GM12801 (cell line): Measurements from ENCODE around the gene NF2.

Experiments
- TF ChIP-seq, protein P1 (sequence below): IDR thresholded peaks from one replicate; pipeline ENCODE4 v1.5.1; 2011; ENCODE audit warnings: control low read depth; ENCODE audit not compliant: insufficient read length; ENCODE audit errors: extremely low read depth

Gene NF2

DNA sequence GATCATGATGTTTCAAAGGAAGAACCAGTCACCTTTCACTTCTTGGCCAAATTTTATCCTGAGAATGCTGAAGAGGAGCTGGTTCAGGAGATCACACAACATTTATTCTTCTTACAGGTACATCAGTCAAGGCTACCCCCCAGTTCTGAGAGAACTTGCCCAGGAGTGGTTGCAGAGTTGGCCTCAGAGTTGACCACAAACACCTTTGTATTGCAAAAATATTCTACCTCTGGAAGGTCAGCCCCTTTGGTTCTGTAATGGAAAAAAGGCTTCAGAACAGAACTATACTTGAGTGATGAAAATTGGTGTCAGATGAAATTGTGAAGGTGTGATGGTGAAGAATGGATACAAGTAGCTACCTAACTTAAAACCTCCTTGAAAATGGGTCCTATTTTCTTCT, 35.7 kb downstream of the NF2 start:
- TF ChIP-seq, protein P1, sequence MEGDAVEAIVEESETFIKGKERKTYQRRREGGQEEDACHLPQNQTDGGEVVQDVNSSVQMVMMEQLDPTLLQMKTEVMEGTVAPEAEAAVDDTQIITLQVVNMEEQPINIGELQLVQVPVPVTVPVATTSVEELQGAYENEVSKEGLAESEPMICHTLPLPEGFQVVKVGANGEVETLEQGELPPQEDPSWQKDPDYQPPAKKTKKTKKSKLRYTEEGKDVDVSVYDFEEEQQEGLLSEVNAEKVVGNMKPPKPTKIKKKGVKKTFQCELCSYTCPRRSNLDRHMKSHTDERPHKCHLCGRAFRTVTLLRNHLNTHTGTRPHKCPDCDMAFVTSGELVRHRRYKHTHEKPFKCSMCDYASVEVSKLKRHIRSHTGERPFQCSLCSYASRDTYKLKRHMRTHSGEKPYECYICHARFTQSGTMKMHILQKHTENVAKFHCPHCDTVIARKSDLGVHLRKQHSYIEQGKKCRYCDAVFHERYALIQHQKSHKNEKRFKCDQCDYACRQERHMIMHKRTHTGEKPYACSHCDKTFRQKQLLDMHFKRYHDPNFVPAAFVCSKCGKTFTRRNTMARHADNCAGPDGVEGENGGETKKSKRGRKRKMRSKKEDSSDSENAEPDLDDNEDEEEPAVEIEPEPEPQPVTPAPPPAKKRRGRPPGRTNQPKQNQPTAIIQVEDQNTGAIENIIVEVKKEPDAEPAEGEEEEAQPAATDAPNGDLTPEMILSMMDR: no peak

GRCh38 chr22:29641042-29641699, 37.7 kb downstream of the NF2 start:
- TF ChIP-seq, protein P1: no peak

DNA sequence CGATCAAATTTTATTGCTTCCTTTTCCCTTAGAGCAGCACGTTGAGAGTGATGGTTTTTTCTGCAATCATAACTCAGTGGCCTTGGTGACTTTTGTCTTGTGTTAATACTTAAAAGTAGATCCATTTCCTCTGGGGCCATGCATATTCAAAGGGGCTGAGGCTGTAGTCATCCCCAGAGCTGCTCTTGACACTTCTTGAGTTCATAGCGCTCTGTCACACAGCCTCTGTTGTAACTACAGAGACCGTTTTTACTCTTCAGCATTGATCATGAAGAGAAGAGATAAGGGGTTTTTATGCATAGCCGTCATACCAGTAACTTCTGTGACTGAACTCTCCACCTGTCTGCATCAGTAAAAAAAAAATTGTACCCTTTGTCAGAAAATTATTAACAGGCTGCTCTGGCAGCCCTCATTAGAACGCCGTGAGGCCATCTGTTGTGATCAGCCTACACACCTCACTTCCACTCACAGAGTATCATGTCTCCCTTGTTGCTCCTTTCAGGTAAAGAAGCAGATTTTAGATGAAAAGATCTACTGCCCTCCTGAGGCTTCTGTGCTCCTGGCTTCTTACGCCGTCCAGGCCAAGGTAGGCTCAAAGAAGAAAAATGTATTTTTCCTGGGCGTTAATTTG, 38.4 kb downstream of the NF2 start:
- TF ChIP-seq, protein P1: no peak

DNA sequence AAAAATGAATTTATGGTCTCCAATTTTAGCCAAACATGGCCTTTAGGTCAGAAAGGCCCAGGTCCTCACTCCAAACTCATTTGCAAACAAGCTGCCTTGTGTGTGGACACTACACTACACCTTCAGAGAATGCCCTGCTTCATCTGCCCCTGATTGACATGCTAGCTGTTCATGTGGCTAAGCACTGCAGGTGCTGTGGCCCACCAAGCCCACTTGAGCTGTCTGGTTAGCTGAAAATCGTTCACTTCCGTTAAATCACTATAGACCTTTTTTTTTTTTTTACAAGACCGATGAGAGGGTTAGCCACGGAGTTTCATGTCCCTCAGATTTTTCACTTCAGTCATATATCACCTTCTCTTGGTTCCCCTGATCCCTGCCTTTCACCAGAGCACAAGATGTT, 39.3 kb downstream of the NF2 start:
- TF ChIP-seq, protein P1: no peak

DNA sequence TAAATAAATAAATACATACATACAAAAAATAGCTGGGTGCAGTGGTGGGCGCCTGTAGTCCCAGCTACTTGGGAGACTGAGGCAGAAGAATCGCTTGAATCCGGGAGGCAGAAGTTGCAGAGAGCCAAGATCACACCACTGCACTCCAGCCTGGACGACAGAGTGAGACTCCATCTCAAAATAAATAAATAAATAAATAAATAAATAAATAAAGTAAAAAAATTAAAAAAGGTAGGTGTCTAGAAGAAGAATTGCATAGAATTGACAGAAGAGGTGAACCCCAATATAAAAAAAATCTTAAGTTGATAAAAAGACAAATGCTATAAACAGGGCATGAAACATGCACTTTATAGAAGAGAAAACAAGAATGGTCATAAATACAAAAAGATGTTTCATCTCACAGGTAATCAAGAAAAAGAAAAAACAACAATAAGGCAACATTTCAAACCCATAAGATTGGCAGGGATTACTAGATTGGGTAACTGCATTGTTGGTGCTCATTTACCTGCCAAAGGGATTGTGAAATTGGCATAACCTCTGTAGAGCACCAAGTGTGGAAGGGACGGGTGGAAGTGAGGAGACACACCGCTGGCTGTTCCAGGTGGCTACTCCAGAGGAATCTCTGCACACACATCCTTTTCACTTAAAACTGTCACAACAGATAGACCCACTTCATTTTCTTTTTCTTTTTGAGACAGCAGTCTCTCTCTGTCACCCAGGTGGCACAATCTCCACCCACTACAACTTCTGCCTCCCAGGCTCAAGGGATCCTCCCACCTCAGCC, 44.7 kb downstream of the NF2 start:
- TF ChIP-seq, protein P1: no peak

DNA sequence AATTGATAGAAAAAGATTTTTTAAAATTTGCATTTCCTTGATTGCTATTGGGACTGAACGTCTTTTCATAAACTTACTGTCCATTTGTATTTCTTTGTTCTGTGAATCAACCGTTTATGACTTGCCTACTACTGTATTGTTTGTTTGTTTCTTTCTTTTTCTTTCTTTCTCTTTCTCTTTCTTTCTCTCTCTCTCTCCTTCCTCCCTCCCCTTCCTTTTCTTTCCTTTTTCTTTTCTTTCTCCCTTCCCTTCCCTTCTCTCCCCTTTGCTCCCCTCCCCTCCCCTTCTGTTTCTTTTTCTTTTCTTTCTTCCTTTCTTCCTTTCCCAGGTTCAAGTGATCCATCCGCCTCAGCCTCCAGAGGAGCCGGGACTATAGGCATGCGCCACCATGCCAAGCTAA, 46.9 kb downstream of the NF2 start:
- TF ChIP-seq, protein P1: no peak

DNA sequence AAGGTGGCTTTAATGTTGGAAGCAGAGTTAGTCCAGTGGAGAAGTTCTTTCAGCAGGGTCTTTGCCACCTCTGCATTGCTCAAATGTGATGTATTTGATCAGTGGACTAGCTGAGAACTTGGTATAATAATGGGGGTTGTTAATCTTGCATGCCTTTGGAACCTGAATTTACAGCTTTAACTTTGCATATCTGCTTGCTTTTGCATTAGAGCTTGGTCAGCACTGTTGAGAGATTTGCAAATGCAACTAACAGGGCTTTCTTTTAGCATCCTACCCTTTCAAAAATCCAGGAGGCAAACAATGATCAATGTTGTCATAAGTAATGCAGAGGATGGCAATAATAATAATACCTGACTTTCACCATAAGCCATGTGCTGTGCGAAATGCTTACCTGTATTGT, 48.2 kb downstream of the NF2 start:
- TF ChIP-seq, protein P1: no peak
